Measurements from ENCODE around the gene FOXP1. TPM values are rescaled to one million over a fixed set of nuclear protein-coding genes. Genes with fewer than 3 reads are reported as not detected.

FOXP1 gene
- total and polyA plus RNA-seq, 2 donors (not counting 1 experiment from before 2014, with no cell fraction given), result 91.1 to 508 TPM

DNA sequence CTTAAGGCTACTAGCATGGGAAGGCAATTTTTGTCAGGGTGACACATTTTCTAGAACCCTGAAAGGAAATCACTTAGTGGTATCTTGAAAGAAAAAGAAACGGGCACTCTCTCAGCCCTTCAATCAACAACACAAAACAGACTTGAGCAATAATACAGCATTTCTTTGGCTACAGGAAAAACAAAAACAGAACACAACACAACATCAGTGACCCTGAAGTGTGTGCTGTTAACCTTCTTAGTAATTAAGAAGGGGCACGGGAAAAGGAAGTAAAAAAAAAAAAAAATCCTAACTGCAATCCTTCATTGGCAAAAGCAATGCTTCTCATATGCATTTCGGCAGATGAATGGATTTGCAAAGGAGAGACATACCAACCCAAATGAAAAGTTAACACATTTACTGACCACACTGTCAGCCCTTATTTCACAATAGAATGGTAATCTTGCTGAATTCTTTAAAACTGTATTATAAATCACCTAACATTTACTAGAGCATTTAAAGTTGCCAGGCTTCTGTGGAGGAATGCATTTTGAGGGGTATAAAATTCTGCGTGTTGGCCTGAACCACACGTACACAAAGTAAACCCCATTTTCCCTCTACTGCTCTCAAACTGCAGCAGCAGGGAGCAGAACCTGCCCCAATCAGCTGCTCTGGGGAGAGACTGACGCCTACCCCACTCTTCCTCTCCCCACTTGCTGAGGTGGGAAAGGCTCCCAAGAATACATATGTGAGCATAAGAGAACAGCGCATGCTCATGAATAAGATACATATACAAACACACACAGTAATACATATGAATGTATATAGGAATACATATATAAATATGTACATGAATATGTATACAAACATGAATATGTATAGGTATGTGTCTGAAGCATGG lies 198.5 kb downstream of the FOXP1 start:
- H3K9me3 ChIP-seq (ENCODE audit: control extremely low read depth in 1 of 3, control insufficient read depth in 2 of 3, insufficient read depth in 1 of 3, low read length in 2 of 3), result peaks cover 0 to 13% (median 0%) of the 10 kb centered on the region in 3 donors
- peak overlapping the region; percentile 95 to 96 for H3K27ac ChIP-seq (ENCODE audit: low read length in 2 of 2)
- Mint-ChIP-seq H3K27me3 (no peaks in the 10 kb centered on the region), H3K27ac (peak overlapping the region; percentile 86), H3K4me3 (peak overlapping the region; percentile 48), H3K9me3 (ENCODE audit: insufficient read depth) (no peaks in the 10 kb centered on the region), H3K4me1 (peaks cover 65% of the 10 kb centered on the region)
- ChIA-PET POLR2A (interaction anchor here (0.5 kb wide), 1 partner anchor 246 kb away, joined by 3 read pairs; no protein-coding TSS in a partner anchor), CTCF (interaction anchor here (0.5 to 1.5 kb wide), 3 partner anchors 32 to 215 kb away, joined by 3 to 4 read pairs (median 4); no protein-coding TSS in a partner anchor)
- ATAC-seq (ENCODE audit: low read depth), result no peak
- peaks cover 88% of the 10 kb centered on the region for H3K79me2 ChIP-seq (ENCODE audit: control insufficient read depth, insufficient read depth, low read length)
- H3K9ac ChIP-seq (ENCODE audit: low read length), result no peak overlapping the region
- H3K4me3 ChIP-seq (ENCODE audit: control extremely low read depth in 1 of 5, extremely low read depth in 1 of 5, insufficient read depth in 1 of 5, low read depth in 2 of 5, low read length in 4 of 5), result peak overlapping the region in 1 of 5 experiments; percentile 6
- H3K36me3 ChIP-seq (replicated peaks in 1 of 2; ENCODE audit: control extremely low read depth in 1 of 2, control insufficient read depth in 1 of 2, extremely low read depth in 1 of 2, insufficient read depth in 2 of 2, low read length in 1 of 2), result no peaks in the 10 kb centered on the region
- WGBS (ENCODE audit: insufficient coverage), result no CpG with 5 or more reads among the region's 7 CpGs
- H2AFZ ChIP-seq (ENCODE audit: insufficient read depth, low read depth, low read length, poor library complexity, severe bottlenecking), result peak overlapping the region; percentile 16
- no peaks in the 10 kb centered on the region for H3K27me3 ChIP-seq (replicated peaks in 1 of 4; ENCODE audit: control extremely low read depth in 1 of 4, control insufficient read depth in 3 of 4, insufficient read depth in 4 of 4, low read length in 3 of 4)
- H4K20me1 ChIP-seq (ENCODE audit: control insufficient read depth, insufficient read depth, low read length, poor library complexity, severe bottlenecking), result no peaks in the 10 kb centered on the region
- H3K4me2 ChIP-seq (replicated peaks; ENCODE audit: low read depth, low read length, poor library complexity, severe bottlenecking), result peak overlapping the region; percentile 46
- TF ChIP-seq, protein P1, sequence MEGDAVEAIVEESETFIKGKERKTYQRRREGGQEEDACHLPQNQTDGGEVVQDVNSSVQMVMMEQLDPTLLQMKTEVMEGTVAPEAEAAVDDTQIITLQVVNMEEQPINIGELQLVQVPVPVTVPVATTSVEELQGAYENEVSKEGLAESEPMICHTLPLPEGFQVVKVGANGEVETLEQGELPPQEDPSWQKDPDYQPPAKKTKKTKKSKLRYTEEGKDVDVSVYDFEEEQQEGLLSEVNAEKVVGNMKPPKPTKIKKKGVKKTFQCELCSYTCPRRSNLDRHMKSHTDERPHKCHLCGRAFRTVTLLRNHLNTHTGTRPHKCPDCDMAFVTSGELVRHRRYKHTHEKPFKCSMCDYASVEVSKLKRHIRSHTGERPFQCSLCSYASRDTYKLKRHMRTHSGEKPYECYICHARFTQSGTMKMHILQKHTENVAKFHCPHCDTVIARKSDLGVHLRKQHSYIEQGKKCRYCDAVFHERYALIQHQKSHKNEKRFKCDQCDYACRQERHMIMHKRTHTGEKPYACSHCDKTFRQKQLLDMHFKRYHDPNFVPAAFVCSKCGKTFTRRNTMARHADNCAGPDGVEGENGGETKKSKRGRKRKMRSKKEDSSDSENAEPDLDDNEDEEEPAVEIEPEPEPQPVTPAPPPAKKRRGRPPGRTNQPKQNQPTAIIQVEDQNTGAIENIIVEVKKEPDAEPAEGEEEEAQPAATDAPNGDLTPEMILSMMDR (IDR thresholded peaks at IDR 0.05), result no peak
- no peak for TF ChIP-seq EZH2 (IDR thresholded peaks at IDR 0.05; ENCODE audit: borderline replicate concordance, insufficient read depth, low read depth, low read length, poor library complexity, severe bottlenecking)
- intact Hi-C loops (cut with micrococcal nuclease), result no loop called here
- DNase-seq, result no peak
- H3K4me1 ChIP-seq (ENCODE audit: control insufficient read depth in 2 of 2, insufficient read depth in 2 of 2, low read length in 2 of 2), result peaks cover 73 to 75% of the 10 kb centered on the region in 2 donors

DNA sequence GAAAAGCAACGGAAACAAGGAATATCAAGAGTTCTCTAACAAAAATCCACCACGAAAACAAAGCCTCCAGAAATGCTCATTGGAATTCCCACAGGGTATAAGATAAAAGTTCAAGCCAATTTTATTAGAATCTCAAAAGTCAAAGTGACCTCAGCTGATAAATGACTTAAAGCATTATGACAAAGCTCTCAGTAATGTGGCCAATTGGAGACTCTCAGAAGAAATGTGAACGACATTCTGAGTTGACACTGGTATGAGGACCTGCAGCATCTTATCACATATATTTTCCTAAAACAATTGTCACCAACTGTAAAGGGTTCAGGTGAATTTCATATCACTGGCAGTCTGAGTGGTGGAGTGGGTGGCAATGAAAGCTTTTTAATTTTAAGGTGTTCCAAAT lies 199.1 kb downstream of the FOXP1 start:
- no CpG with 5 or more reads among the region's 3 CpGs for WGBS (ENCODE audit: insufficient coverage)
- H3K27ac ChIP-seq (ENCODE audit: low read length in 2 of 2), result peak overlapping the region; percentile 95 to 96
- H3K4me1 ChIP-seq (ENCODE audit: control insufficient read depth in 2 of 2, insufficient read depth in 2 of 2, low read length in 2 of 2), result peaks cover 67 to 75% of the 10 kb centered on the region in 2 donors
- H4K20me1 ChIP-seq (ENCODE audit: control insufficient read depth, insufficient read depth, low read length, poor library complexity, severe bottlenecking), result no peaks in the 10 kb centered on the region
- Mint-ChIP-seq H3K27me3 (no peaks in the 10 kb centered on the region), H3K4me3 (peak overlapping the region; percentile 16), H3K27ac (peak overlapping the region; percentile 86), H3K9me3 (ENCODE audit: insufficient read depth) (no peaks in the 10 kb centered on the region), H3K4me1 (peaks cover 66% of the 10 kb centered on the region)
- peak overlapping the region; percentile 46 for H3K4me2 ChIP-seq (replicated peaks; ENCODE audit: low read depth, low read length, poor library complexity, severe bottlenecking)
- DNase-seq, result no peak
- peaks cover 88% of the 10 kb centered on the region for H3K79me2 ChIP-seq (ENCODE audit: control insufficient read depth, insufficient read depth, low read length)
- POLR2A ChIA-PET, result no interaction called here
- no peak for TF ChIP-seq EZH2 (IDR thresholded peaks at IDR 0.05; ENCODE audit: borderline replicate concordance, insufficient read depth, low read depth, low read length, poor library complexity, severe bottlenecking)
- TF ChIP-seq, protein P1 (IDR thresholded peaks at IDR 0.05), result no peak
- peak overlapping the region in 1 of 5 experiments; percentile 6 for H3K4me3 ChIP-seq (ENCODE audit: control extremely low read depth in 1 of 5, extremely low read depth in 1 of 5, insufficient read depth in 1 of 5, low read depth in 2 of 5, low read length in 4 of 5)
- H3K36me3 ChIP-seq (replicated peaks in 1 of 2; ENCODE audit: control extremely low read depth in 1 of 2, control insufficient read depth in 1 of 2, extremely low read depth in 1 of 2, insufficient read depth in 2 of 2, low read length in 1 of 2), result no peaks in the 10 kb centered on the region
- no peak overlapping the region for H3K9ac ChIP-seq (ENCODE audit: low read length)
- no peaks in the 10 kb centered on the region for H3K27me3 ChIP-seq (replicated peaks in 1 of 4; ENCODE audit: control extremely low read depth in 1 of 4, control insufficient read depth in 3 of 4, insufficient read depth in 4 of 4, low read length in 3 of 4)
- peak overlapping the region; percentile 16 for H2AFZ ChIP-seq (ENCODE audit: insufficient read depth, low read depth, low read length, poor library complexity, severe bottlenecking)
- ATAC-seq (ENCODE audit: low read depth), result no peak
- peaks cover 0 to 13% (median 0%) of the 10 kb centered on the region in 3 donors for H3K9me3 ChIP-seq (ENCODE audit: control extremely low read depth in 1 of 3, control insufficient read depth in 2 of 3, insufficient read depth in 1 of 3, low read length in 2 of 3)
- intact Hi-C loops (cut with micrococcal nuclease), result no loop called here
- CTCF ChIA-PET, result interaction anchor here (1.5 kb wide), 2 partner anchors 33 to 72 kb away, joined by 3 to 4 read pairs; no protein-coding TSS in a partner anchor

Measured in B cell (primary cell).